GM12892 (cell line): ENCODE measurements around the gene ARNT2.

Experiments
- POLR2A ChIP-seq: IDR thresholded peaks from 2 replicates; pipeline ENCODE4 v1.6.1; 2011; ENCODE audit warnings: low read depth, low read length, control low read depth
- POLR2AphosphoS5 ChIP-seq: IDR thresholded peaks from 2 replicates; pipeline ENCODE4 v1.6.1; 2011; ENCODE audit warnings: low read depth, low read length, control low read depth

DNA sequence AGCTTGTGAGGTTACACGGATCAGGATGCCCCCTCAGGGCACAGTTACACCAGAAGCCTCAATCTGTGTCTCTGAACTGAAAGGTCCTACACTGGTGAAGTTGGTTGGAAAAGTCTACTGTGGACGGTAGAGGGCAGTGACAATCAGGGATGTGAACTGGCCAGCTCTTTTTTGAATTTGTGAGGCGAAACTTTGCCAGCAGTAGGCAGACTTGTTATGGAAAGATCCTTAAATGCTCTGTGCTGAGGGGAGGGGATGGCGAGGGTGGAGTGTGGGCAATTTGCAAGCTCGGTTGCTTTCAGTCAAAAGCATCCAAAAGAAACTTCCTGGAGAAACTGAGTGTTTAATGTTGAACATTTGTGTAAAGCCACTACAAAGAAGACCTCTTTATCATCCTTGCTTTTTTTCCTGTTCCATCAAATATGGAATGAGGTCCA, 163.6 kb downstream of the ARNT2 start:
- TF ChIP-seq POLR2A, result no peak
- no peak for TF ChIP-seq POLR2AphosphoS5
